ENCODE results near the gene CDK13.
"Not testable (repeated sequence)": the region's sequence is repeated elsewhere in the genome, so short reads cannot be mapped to it uniquely, and the experiment has no call there.

Gene CDK13

GRCh38 chr7:40147371-40148246, 197.6 kb downstream of the CDK13 start:
- DNase-seq (ENCODE audit: low read depth): no peak

GRCh38 chr7:40148247-40148580, 198.2 kb downstream of the CDK13 start:
- not testable (repeated sequence) for DNase-seq (ENCODE audit: low read depth)

- no peak for DNase-seq (ENCODE audit: low read depth)
These were observed 198.6 kb downstream of the CDK13 start for GRCh38 chr7:40148671-40149070.
